ENCODE measurements around the gene CLIC6.

DNA sequence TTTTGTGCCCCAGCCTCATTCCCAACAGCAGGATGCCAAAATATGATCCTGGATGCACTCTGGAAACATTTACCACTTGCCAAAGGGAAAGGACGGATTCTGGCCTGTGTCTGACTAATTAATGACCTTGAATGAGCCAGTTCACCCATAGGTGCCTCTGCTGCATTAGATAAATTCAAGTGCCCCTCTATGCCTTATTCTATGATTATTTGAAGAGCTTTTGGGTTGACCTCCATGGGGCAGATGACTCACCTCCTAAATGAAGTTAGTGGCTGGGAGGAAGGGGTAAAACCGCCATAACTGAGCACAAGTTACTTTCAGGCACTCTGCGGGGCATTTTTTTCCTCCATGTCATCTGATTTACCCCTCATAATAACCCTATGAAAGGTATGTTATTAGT is 98.1 kb downstream of the CLIC6 start:
- TF ChIP-seq, protein P1, sequence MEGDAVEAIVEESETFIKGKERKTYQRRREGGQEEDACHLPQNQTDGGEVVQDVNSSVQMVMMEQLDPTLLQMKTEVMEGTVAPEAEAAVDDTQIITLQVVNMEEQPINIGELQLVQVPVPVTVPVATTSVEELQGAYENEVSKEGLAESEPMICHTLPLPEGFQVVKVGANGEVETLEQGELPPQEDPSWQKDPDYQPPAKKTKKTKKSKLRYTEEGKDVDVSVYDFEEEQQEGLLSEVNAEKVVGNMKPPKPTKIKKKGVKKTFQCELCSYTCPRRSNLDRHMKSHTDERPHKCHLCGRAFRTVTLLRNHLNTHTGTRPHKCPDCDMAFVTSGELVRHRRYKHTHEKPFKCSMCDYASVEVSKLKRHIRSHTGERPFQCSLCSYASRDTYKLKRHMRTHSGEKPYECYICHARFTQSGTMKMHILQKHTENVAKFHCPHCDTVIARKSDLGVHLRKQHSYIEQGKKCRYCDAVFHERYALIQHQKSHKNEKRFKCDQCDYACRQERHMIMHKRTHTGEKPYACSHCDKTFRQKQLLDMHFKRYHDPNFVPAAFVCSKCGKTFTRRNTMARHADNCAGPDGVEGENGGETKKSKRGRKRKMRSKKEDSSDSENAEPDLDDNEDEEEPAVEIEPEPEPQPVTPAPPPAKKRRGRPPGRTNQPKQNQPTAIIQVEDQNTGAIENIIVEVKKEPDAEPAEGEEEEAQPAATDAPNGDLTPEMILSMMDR (IDR thresholded peaks at IDR 0.05; ENCODE audit: low read depth, low read length) = no peak
- no peak for TF ChIP-seq POLR2A (IDR thresholded peaks at IDR 0.05; ENCODE audit: extremely low read depth, insufficient read length)
